ENCODE measurements around the gene HBA1. TPM values are rescaled to one million over a fixed set of nuclear protein-coding genes. Genes with fewer than 3 reads are reported as not detected.
"Not testable (repeated sequence)": the region's sequence is repeated elsewhere in the genome, so short reads cannot be mapped to it uniquely, and the experiment has no call there.

HBA1 gene
- total RNA-seq, 1 donor from 2014 or later: not detected

DNA sequence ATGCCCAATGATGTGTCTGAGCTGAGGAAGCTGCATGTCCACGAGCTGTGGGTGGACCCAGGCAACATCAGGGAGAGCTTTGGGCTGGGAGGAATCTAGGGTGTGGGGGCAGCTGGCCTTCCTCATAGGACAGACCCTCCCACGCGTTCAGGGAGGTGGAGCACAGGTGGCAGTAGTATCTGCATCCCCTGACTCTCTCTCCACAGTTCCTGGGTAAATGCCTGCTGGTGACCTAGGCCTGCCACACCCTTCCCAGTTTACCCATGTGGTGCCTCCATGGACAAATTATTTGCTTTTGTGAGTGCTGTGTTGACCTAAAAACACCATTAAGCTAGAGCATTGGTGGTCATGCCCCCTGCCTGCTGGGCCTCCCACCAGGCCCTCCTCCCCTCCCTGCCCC lies 7.5 kb upstream of the HBA1 start:
- DNase-seq (ENCODE audit: low read depth): no peak
- no peak overlapping the region for H3K4me3 ChIP-seq (ENCODE audit: low read depth, low read length)
- FAIRE-seq: no peak
- TF ChIP-seq, protein P1, sequence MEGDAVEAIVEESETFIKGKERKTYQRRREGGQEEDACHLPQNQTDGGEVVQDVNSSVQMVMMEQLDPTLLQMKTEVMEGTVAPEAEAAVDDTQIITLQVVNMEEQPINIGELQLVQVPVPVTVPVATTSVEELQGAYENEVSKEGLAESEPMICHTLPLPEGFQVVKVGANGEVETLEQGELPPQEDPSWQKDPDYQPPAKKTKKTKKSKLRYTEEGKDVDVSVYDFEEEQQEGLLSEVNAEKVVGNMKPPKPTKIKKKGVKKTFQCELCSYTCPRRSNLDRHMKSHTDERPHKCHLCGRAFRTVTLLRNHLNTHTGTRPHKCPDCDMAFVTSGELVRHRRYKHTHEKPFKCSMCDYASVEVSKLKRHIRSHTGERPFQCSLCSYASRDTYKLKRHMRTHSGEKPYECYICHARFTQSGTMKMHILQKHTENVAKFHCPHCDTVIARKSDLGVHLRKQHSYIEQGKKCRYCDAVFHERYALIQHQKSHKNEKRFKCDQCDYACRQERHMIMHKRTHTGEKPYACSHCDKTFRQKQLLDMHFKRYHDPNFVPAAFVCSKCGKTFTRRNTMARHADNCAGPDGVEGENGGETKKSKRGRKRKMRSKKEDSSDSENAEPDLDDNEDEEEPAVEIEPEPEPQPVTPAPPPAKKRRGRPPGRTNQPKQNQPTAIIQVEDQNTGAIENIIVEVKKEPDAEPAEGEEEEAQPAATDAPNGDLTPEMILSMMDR (IDR thresholded peaks at IDR 0.05; ENCODE audit: insufficient read depth, low read length, severe bottlenecking): no peak
- H3K27me3 ChIP-seq (ENCODE audit: control insufficient read depth, insufficient read depth, low read length): peaks cover 36% of the 10 kb centered on the region
- H3K36me3 ChIP-seq (ENCODE audit: control insufficient read depth, insufficient read depth, low read length): no peaks in the 10 kb centered on the region

DNA sequence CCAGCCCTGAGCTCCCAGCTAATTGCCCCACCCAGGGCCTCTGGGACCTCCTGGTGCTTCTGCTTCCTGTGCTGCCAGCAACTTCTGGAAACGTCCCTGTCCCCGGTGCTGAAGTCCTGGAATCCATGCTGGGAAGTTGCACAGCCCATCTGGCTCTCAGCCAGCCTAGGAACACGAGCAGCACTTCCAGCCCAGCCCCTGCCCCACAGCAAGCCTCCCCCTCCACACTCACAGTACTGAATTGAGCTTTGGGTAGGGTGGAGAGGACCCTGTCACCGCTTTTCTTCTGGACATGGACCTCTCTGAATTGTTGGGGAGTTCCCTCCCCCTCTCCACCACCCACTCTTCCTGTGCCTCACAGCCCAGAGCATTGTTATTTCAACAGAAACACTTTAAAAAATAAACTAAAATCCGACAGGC lies 6.4 kb upstream of the HBA1 start:
- not testable (repeated sequence) for H3K36me3 ChIP-seq (ENCODE audit: control insufficient read depth, insufficient read depth, low read length); FAIRE-seq; DNase-seq (ENCODE audit: low read depth); H3K4me3 ChIP-seq (ENCODE audit: low read depth, low read length)
- H3K27me3 ChIP-seq (ENCODE audit: control insufficient read depth, insufficient read depth, low read length): peaks cover 36% of the 10 kb centered on the region

DNA sequence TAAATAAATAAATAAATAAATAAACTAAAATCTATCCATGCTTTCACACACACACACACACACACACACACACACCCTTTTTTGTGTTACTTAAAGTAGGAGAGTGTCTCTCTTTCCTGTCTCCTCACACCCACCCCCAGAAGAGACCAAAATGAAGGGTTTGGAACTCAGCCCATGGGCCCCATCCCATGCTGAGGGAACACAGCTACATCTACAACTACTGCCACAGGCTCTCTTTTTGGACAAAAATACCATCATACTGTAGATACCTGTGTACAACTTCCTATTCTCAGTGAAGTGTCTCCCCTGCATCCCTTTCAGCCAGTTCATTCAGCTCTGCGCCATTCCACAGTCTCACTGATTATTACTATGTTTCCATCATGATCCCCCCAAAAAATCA lies 5.7 kb upstream of the HBA1 start:
- FAIRE-seq (no peak), DNase-seq (ENCODE audit: low read depth) (no peak)
- Histone ChIP-seq H3K4me3 (ENCODE audit: low read depth, low read length) (no peak overlapping the region), H3K27me3 (ENCODE audit: control insufficient read depth, insufficient read depth, low read length) (peaks cover 33% of the 10 kb centered on the region), H3K36me3 (ENCODE audit: control insufficient read depth, insufficient read depth, low read length) (no peaks in the 10 kb centered on the region)
- TF ChIP-seq, protein P1 (IDR thresholded peaks at IDR 0.05; ENCODE audit: insufficient read depth, low read length, severe bottlenecking): no peak

DNA sequence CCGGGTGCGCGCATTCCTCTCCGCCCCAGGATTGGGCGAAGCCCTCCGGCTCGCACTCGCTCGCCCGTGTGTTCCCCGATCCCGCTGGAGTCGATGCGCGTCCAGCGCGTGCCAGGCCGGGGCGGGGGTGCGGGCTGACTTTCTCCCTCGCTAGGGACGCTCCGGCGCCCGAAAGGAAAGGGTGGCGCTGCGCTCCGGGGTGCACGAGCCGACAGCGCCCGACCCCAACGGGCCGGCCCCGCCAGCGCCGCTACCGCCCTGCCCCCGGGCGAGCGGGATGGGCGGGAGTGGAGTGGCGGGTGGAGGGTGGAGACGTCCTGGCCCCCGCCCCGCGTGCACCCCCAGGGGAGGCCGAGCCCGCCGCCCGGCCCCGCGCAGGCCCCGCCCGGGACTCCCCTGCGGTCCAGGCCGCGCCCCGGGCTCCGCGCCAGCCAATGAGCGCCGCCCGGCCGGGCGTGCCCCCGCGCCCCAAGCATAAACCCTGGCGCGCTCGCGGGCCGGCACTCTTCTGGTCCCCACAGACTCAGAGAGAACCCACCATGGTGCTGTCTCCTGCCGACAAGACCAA lies 4.0 kb upstream of the HBA1 start, which contains the start of gene HBA2:
Gene HBA2, plus strand, starts transcription at position 503 of the 568 bp plus-strand sequence. Its CDS starts 37 bp downstream, at position 540.
- not testable (repeated sequence) for H3K36me3 ChIP-seq (ENCODE audit: control insufficient read depth, insufficient read depth, low read length); H3K4me3 ChIP-seq (ENCODE audit: low read depth, low read length); FAIRE-seq; DNase-seq (ENCODE audit: low read depth)
- H3K27me3 ChIP-seq (ENCODE audit: control insufficient read depth, insufficient read depth, low read length): peaks cover 20% of the 10 kb centered on the region

DNA sequence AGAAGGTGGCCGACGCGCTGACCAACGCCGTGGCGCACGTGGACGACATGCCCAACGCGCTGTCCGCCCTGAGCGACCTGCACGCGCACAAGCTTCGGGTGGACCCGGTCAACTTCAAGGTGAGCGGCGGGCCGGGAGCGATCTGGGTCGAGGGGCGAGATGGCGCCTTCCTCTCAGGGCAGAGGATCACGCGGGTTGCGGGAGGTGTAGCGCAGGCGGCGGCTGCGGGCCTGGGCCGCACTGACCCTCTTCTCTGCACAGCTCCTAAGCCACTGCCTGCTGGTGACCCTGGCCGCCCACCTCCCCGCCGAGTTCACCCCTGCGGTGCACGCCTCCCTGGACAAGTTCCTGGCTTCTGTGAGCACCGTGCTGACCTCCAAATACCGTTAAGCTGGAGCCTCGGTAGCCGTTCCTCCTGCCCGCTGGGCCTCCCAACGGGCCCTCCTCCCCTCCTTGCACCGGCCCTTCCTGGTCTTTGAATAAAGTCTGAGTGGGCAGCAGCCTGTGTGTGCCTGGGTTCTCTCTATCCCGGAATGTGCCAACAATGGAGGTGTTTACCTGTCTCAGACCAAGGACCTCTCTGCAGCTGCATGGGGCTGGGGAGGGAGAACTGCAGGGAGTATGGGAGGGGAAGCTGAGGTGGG lies 3.1 kb upstream of the HBA1 start:
- not testable (repeated sequence) for H3K4me3 ChIP-seq (ENCODE audit: low read depth, low read length); FAIRE-seq; H3K36me3 ChIP-seq (ENCODE audit: control insufficient read depth, insufficient read depth, low read length); DNase-seq (ENCODE audit: low read depth)
- peaks cover 23% of the 10 kb centered on the region for H3K27me3 ChIP-seq (ENCODE audit: control insufficient read depth, insufficient read depth, low read length)

DNA sequence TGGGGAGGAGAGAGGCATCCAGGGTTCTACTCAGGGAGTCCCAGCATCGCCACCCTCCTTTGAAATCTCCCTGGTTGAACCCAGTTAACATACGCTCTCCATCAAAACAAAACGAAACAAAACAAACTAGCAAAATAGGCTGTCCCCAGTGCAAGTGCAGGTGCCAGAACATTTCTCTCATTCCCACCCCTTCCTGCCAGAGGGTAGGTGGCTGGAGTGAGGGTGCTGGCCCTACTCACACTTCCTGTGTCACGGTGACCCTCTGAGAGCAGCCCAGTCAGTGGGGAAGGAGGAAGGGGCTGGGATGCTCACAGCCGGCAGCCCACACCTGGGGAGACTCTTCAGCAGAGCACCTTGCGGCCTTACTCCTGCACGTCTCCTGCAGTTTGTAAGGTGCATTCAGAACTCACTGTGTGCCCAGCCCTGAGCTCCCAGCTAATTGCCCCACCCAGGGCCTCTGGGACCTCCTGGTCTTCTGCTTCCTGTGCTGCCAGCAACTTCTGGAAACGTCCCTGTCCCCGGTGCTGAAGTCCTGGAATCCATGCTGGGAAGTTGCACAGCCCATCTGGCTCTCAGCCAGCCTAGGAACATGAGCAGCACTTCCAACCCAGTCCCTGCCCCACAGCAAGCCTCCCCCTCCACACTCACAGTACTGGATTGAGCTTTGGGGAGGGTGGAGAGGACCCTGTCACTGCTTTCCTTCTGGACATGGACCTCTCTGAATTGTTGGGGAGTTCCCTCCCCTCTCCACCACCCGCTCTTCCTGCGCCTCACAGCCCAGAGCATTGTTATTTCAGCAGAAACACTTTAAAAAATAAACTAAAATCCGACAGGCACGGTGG lies 2.3 kb upstream of the HBA1 start:
- not testable (repeated sequence) for H3K36me3 ChIP-seq (ENCODE audit: control insufficient read depth, insufficient read depth, low read length); H3K4me3 ChIP-seq (ENCODE audit: low read depth, low read length); DNase-seq (ENCODE audit: low read depth); FAIRE-seq
- H3K27me3 ChIP-seq (ENCODE audit: control insufficient read depth, insufficient read depth, low read length): peaks cover 20% of the 10 kb centered on the region

DNA sequence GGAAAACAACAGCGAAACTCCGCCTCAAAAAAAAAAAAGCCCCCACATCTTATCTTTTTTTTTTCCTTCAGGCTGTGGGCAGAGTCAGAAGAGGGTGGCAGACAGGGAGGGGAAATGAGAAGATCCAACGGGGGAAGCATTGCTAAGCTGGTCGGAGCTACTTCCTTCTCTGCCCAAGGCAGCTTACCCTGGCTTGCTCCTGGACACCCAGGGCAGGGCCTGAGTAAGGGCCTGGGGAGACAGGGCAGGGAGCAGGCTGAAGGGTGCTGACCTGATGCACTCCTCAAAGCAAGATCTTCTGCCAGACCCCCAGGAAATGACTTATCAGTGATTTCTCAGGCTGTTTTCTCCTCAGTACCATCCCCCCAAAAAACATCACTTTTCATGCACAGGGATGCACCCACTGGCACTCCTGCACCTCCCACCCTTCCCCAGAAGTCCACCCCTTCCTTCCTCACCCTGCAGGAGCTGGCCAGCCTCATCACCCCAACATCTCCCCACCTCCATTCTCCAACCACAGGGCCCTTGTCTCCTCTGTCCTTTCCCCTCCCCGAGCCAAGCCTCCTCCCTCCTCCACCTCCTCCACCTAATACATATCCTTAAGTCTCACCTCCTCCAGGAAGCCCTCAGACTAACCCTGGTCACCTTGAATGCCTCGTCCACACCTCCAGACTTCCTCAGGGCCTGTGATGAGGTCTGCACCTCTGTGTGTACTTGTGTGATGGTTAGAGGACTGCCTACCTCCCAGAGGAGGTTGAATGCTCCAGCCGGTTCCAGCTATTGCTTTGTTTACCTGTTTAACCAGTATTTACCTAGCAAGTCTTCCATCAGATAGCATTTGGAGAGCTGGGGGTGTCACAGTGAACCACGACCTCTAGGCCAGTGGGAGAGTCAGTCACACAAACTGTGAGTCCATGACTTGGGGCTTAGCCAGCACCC lies 1.2 kb upstream of the HBA1 start:
- TF ChIP-seq, protein P1 (IDR thresholded peaks at IDR 0.05; ENCODE audit: insufficient read depth, low read length, severe bottlenecking): no peak
- DNase-seq (ENCODE audit: low read depth) (no peak), FAIRE-seq (no peak)
- no peaks in the 10 kb centered on the region for H3K36me3 ChIP-seq (ENCODE audit: control insufficient read depth, insufficient read depth, low read length)
- no peak overlapping the region for H3K4me3 ChIP-seq (ENCODE audit: low read depth, low read length)
- peaks cover 23% of the 10 kb centered on the region for H3K27me3 ChIP-seq (ENCODE audit: control insufficient read depth, insufficient read depth, low read length)

DNA sequence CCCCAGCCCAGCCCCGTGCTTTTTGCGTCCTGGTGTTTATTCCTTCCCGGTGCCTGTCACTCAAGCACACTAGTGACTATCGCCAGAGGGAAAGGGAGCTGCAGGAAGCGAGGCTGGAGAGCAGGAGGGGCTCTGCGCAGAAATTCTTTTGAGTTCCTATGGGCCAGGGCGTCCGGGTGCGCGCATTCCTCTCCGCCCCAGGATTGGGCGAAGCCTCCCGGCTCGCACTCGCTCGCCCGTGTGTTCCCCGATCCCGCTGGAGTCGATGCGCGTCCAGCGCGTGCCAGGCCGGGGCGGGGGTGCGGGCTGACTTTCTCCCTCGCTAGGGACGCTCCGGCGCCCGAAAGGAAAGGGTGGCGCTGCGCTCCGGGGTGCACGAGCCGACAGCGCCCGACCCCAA lies 474 bp upstream of the HBA1 start:
- not testable (repeated sequence) for FAIRE-seq; H3K4me3 ChIP-seq (ENCODE audit: low read depth, low read length); H3K36me3 ChIP-seq (ENCODE audit: control insufficient read depth, insufficient read depth, low read length); DNase-seq (ENCODE audit: low read depth)
- peaks cover 21% of the 10 kb centered on the region for H3K27me3 ChIP-seq (ENCODE audit: control insufficient read depth, insufficient read depth, low read length)

All from bronchial epithelial cell (primary cell).